OCI-LY7 (cell line): ENCODE measurements around the gene C16orf54.

Experiments used
- CTCF ChIP-seq: fragments of 200-600 bp; sonication (generic); conservative IDR thresholded peaks from 2 replicates; pipeline ENCODE4 v1.5.1; 2014; ENCODE audit warnings: mild to moderate bottlenecking, antibody characterized with exemption, low read length, moderate library complexity, mixed read lengths
- EZH2phosphoT487 ChIP-seq: fragments of 200-600 bp; sonication (generic); IDR thresholded peaks from 2 replicates; pipeline ENCODE4 v1.6.1; 2018; ENCODE audit warnings: low read depth, borderline replicate concordance, mild to moderate bottlenecking, mixed run types, antibody characterized with exemption, low read length, moderate library complexity, mixed read lengths

GRCh38 chr16:29743475-29743826 is 2.3 kb downstream of the C16orf54 start:
- TF ChIP-seq CTCF (no peak), EZH2phosphoT487 (no peak)
